HFFc6 (cell line): Measurements from ENCODE around the gene SEC24A. TPM values are rescaled to one million over a fixed set of nuclear protein-coding genes. Genes with fewer than 3 reads are reported as not detected.
"Not testable (repeated sequence)": the region's sequence is repeated elsewhere in the genome, so short reads cannot be mapped to it uniquely, and the experiment has no call there.

Source experiments
- DNase-seq: peaks from one replicate; pipeline ENCODE4 v3.0.0-alpha.2; 2018
- H3K27ac Mint-ChIP-seq: 2 replicates; pipeline ENCODE4 v1.8.0; 2020; ENCODE audit warnings: mild to moderate bottlenecking, mixed read lengths
- H3K27me3 Mint-ChIP-seq: 2 replicates; pipeline ENCODE4 v1.8.0; 2021; ENCODE audit warnings: mild to moderate bottlenecking, moderate library complexity, mixed read lengths; ENCODE audit not compliant: insufficient read depth
- H3K36me3 Mint-ChIP-seq: 2 replicates; pipeline ENCODE4 v1.8.0; 2021; ENCODE audit warnings: low read depth, mixed read lengths
- H3K4me1 Mint-ChIP-seq: 2 replicates; pipeline ENCODE4 v1.8.0; 2020; ENCODE audit warnings: low read depth, mixed read lengths
- H3K4me3 Mint-ChIP-seq: 2 replicates; pipeline ENCODE4 v1.8.0; 2020; ENCODE audit warnings: mild to moderate bottlenecking, moderate library complexity, mixed read lengths
- H3K9me3 Mint-ChIP-seq: 2 replicates; pipeline ENCODE4 v1.8.0; 2020; ENCODE audit warnings: mild to moderate bottlenecking, mixed read lengths
- CTCF ChIP-seq: fragments of 200-600 bp; sonication (generic); IDR thresholded peaks from 2 replicates; pipeline ENCODE4 v1.5.0; 2021; ENCODE audit warnings: antibody characterized with exemption, mild to moderate bottlenecking
- total RNA-seq, 6 experiments: library from RNA; stranded (reverse); fragmentation: NEBNext Ultra II Directional; extraction: Animal tissue kit (Norgen Biotek cat#: 25700); gene quantifications; 2 replicates in 1 of 6; 3 replicates in 5 of 6; pipeline ENCODE4 v1.2.3, GENCODE V29; 2021

Gene SEC24A
- total RNA-seq, 6 experiments from 2014 or later: 37.3 to 45.5 (median 42.2) TPM

- Mint-ChIP-seq H3K9me3 (no peaks in the 10 kb centered on the region), H3K36me3 (peaks cover 11% of the 10 kb centered on the region), H3K27me3 (no peaks in the 10 kb centered on the region; the same call in 1 of the 2 replicates), H3K4me1 (peaks cover 18% of the 10 kb centered on the region), H3K4me3 (no peak overlapping the region), H3K27ac (no peak overlapping the region)
- no peak for DNase-seq
- TF ChIP-seq CTCF: no peak
Observed at GRCh38 chr5:134656690-134657089, 8.1 kb downstream of the SEC24A start.

GRCh38 chr5:134659456-134659855 lies 10.9 kb downstream of the SEC24A start:
- H3K4me1 Mint-ChIP-seq: peaks cover 16% of the 10 kb centered on the region; the same call in 1 of the 2 replicates
- no peak overlapping the region for H3K4me3 Mint-ChIP-seq
- peaks cover 11% of the 10 kb centered on the region for H3K36me3 Mint-ChIP-seq
- no peak for TF ChIP-seq CTCF
- H3K27me3 Mint-ChIP-seq: no peaks in the 10 kb centered on the region; the same call in 1 of the 2 replicates
- DNase-seq: no peak
- no peak overlapping the region for H3K27ac Mint-ChIP-seq
- no peaks in the 10 kb centered on the region for H3K9me3 Mint-ChIP-seq

- Mint-ChIP-seq H3K4me3 (no peak overlapping the region), H3K27me3 (no peaks in the 10 kb centered on the region; the same call in 1 of the 2 replicates), H3K9me3 (no peaks in the 10 kb centered on the region), H3K4me1 (peaks cover 16% of the 10 kb centered on the region; the same call in 1 of the 2 replicates), H3K27ac (no peak overlapping the region), H3K36me3 (peaks cover 11% of the 10 kb centered on the region)
- TF ChIP-seq CTCF: no peak
- DNase-seq: no peak
Observed at GRCh38 chr5:134659922-134660321, 11.3 kb downstream of the SEC24A start.

- no peak overlapping the region for H3K27ac Mint-ChIP-seq
- no peaks in the 10 kb centered on the region for H3K9me3 Mint-ChIP-seq
- H3K4me3 Mint-ChIP-seq: no peak overlapping the region
- peaks cover 13% of the 10 kb centered on the region for H3K36me3 Mint-ChIP-seq
- peaks cover 1% of the 10 kb centered on the region; the same call in 1 of the 2 replicates for H3K27me3 Mint-ChIP-seq
- H3K4me1 Mint-ChIP-seq: peaks cover 9% of the 10 kb centered on the region; the same call in 1 of the 2 replicates
- DNase-seq: no peak
- TF ChIP-seq CTCF: no peak
Observed at GRCh38 chr5:134662971-134663370, 14.4 kb downstream of the SEC24A start.

GRCh38 chr5:134664448-134664847 lies 15.9 kb downstream of the SEC24A start:
- no peak for DNase-seq
- Mint-ChIP-seq H3K4me1 (peaks cover 9% of the 10 kb centered on the region; the same call in 1 of the 2 replicates), H3K27ac (no peak overlapping the region), H3K4me3 (no peak overlapping the region), H3K27me3 (peaks cover 1% of the 10 kb centered on the region; the same call in 1 of the 2 replicates), H3K9me3 (no peaks in the 10 kb centered on the region), H3K36me3 (peaks cover 13% of the 10 kb centered on the region)
- no peak for TF ChIP-seq CTCF

GRCh38 chr5:134673546-134673945 lies 25.0 kb downstream of the SEC24A start:
- not testable (repeated sequence) for H3K4me1 Mint-ChIP-seq

GRCh38 chr5:134677357-134677756 lies 28.8 kb downstream of the SEC24A start:
- not testable (repeated sequence) for H3K4me3 Mint-ChIP-seq, H3K4me1 Mint-ChIP-seq, H3K27ac Mint-ChIP-seq, H3K27me3 Mint-ChIP-seq, H3K9me3 Mint-ChIP-seq, H3K36me3 Mint-ChIP-seq, DNase-seq

More at GRCh38 chr5:134673546-134673945, 25.0 kb downstream of the SEC24A start:
- peaks cover 11% of the 10 kb centered on the region; the same call in 1 of the 2 replicates for H3K36me3 Mint-ChIP-seq
- not testable (repeated sequence) for H3K27me3 Mint-ChIP-seq, H3K9me3 Mint-ChIP-seq, H3K4me3 Mint-ChIP-seq
- H3K27ac Mint-ChIP-seq: peak overlapping the region; percentile 24; the same call in 1 of the 2 replicates
- DNase-seq: peak; percentile 20

GRCh38 chr5:134690144-134690543 lies 41.6 kb downstream of the SEC24A start:
- DNase-seq, H3K4me3 Mint-ChIP-seq, H3K27ac Mint-ChIP-seq, H3K9me3 Mint-ChIP-seq, H3K27me3 Mint-ChIP-seq, H3K4me1 Mint-ChIP-seq: not testable (repeated sequence)
- H3K36me3 Mint-ChIP-seq: peaks cover 60% of the 10 kb centered on the region
